GM23338 (cell line): ENCODE measurements around the gene POLA1. TPM values are rescaled to one million over a fixed set of nuclear protein-coding genes. Genes with fewer than 3 reads are reported as not detected.

Experiments
- ATAC-seq: fragments of 200-7000 bp; cut with Tn5 transposase; 3 replicates; pipeline ENCODE4 v1.9.1; 2020
- DNase-seq: peaks from one replicate; pipeline ENCODE4 v3.0.0-alpha.2; 2015; ENCODE audit warnings: low spot score
- H2AFZ ChIP-seq: fragments of 200-600 bp; sonication (generic); 2 replicates; pipeline ENCODE4 v1.8.0; 2016; ENCODE audit warnings: antibody characterized with exemption, mild to moderate bottlenecking, moderate library complexity
- H3F3A ChIP-seq: fragments of 200-600 bp; sonication (generic); replicated peaks from 2 replicates; pipeline ENCODE4 v1.8.0; 2017; ENCODE audit warnings: antibody characterized with exemption, mixed run types, low read depth
- H3K27ac ChIP-seq: fragments of 200-600 bp; sonication (generic); 2 replicates; pipeline ENCODE4 v1.6.1; 2016; ENCODE audit warnings: low read depth
- H3K27me3 ChIP-seq: fragments of 200-600 bp; sonication (generic); 2 replicates; pipeline ENCODE4 v1.8.0; 2016; ENCODE audit warnings: mild to moderate bottlenecking, mixed run types, moderate library complexity; ENCODE audit not compliant: insufficient read depth
- H3K36me3 ChIP-seq: fragments of 200-600 bp; sonication (generic); 2 replicates; pipeline ENCODE4 v1.8.0; 2016; ENCODE audit warnings: mild to moderate bottlenecking; ENCODE audit not compliant: insufficient read depth
- H3K4me1 ChIP-seq: fragments of 200-600 bp; sonication (generic); 2 replicates; pipeline ENCODE4 v1.8.0; 2016; ENCODE audit warnings: mild to moderate bottlenecking, moderate library complexity; ENCODE audit not compliant: insufficient read depth
- H3K4me2 ChIP-seq: fragments of 200-600 bp; sonication (generic); 2 replicates; pipeline ENCODE4 v1.7.1; 2017; ENCODE audit warnings: mixed run types
- H3K4me3 ChIP-seq: fragments of 200-600 bp; sonication (generic); 2 replicates; pipeline ENCODE4 v1.6.1; 2016; ENCODE audit warnings: mixed run types
- H3K79me2 ChIP-seq: fragments of 200-600 bp; sonication (generic); replicated peaks from 2 replicates; pipeline ENCODE4 v1.8.0; 2017; ENCODE audit warnings: mild to moderate bottlenecking; ENCODE audit not compliant: insufficient read depth
- H3K9me2 ChIP-seq: fragments of 200-600 bp; sonication (generic); 2 replicates; pipeline ENCODE4 v1.8.0; 2017; ENCODE audit not compliant: insufficient read depth
- H4K20me1 ChIP-seq: fragments of 200-600 bp; sonication (generic); replicated peaks from 2 replicates; pipeline ENCODE4 v1.8.0; 2017; ENCODE audit warnings: mild to moderate bottlenecking; ENCODE audit not compliant: insufficient read depth
- H3K27ac Mint-ChIP-seq: 2 replicates; pipeline ENCODE4 v1.8.0; 2020; ENCODE audit warnings: inconsistent platforms, mild to moderate bottlenecking, moderate library complexity, mixed read lengths
- H3K27me3 Mint-ChIP-seq: 3 replicates; pipeline ENCODE4 v1.8.0; 2022; ENCODE audit warnings: low read depth, mild to moderate bottlenecking, moderate library complexity, mixed read lengths, inconsistent platforms; ENCODE audit not compliant: insufficient read depth, poor library complexity
- H3K36me3 Mint-ChIP-seq: 3 replicates; pipeline ENCODE4 v1.8.0; 2021; ENCODE audit warnings: low read depth, mild to moderate bottlenecking, inconsistent platforms, moderate library complexity, mixed read lengths
- H3K4me1 Mint-ChIP-seq: 3 replicates; pipeline ENCODE4 v1.8.0; 2020; ENCODE audit warnings: mild to moderate bottlenecking, inconsistent platforms, mixed read lengths
- H3K4me3 Mint-ChIP-seq: 3 replicates; pipeline ENCODE4 v1.8.0; 2021; ENCODE audit warnings: moderate library complexity, mild to moderate bottlenecking, inconsistent platforms, mixed read lengths
- H3K9me3 Mint-ChIP-seq: 3 replicates; pipeline ENCODE4 v1.8.0; 2020; ENCODE audit warnings: moderate library complexity, mild to moderate bottlenecking, inconsistent platforms, mixed read lengths
- CREB1 ChIP-seq: fragments of 250-450 bp; sonication (Bioruptor Pico); IDR thresholded peaks from 2 replicates; pipeline ENCODE4 v1.5.0; 2020; ENCODE audit warnings: low read depth, mild to moderate bottlenecking, moderate library complexity
- CTCF ChIP-seq, 2 experiments: fragments of 200-600 bp in 1 of 2; sonication (generic) in 1 of 2; conservative IDR thresholded peaks; 2 replicates each; pipeline versions ENCODE4 v1.5.1 to v1.6.1; 2016 to 2017; ENCODE audit warnings: antibody characterized with exemption in 2 of 2, low read depth in 2 of 2, mild to moderate bottlenecking in 2 of 2, moderate library complexity in 1 of 2
- ETS1 ChIP-seq: IDR thresholded peaks from 2 replicates; pipeline ENCODE4 v1.6.1; 2016; ENCODE audit warnings: antibody characterized with exemption
- EZH2 ChIP-seq: fragments of 200-600 bp; sonication (generic); IDR thresholded peaks from one replicate; pipeline ENCODE4 v1.8.0; 2017; ENCODE audit warnings: antibody characterized with exemption, mild to moderate bottlenecking, low read depth; ENCODE audit not compliant: unreplicated experiment
- EZH2phosphoT487 ChIP-seq: fragments of 200-600 bp; sonication (generic); IDR thresholded peaks from one replicate; pipeline ENCODE4 v1.8.1; 2018; ENCODE audit warnings: antibody characterized with exemption; ENCODE audit not compliant: unreplicated experiment
- JUNB ChIP-seq: IDR thresholded peaks from one replicate; pipeline ENCODE4 v1.6.1; 2016; ENCODE audit warnings: antibody characterized with exemption; ENCODE audit not compliant: unreplicated experiment
- NANOG ChIP-seq: IDR thresholded peaks from 2 replicates; pipeline ENCODE4 v1.6.1; 2016; ENCODE audit warnings: antibody characterized with exemption, borderline replicate concordance
- POLR2AphosphoS5 ChIP-seq: IDR thresholded peaks from 2 replicates; pipeline ENCODE4 v1.6.1; 2016; ENCODE audit warnings: antibody characterized with exemption, low read depth
- REST ChIP-seq: IDR thresholded peaks from one replicate; pipeline ENCODE4 v1.6.1; 2018; ENCODE audit warnings: antibody characterized with exemption; ENCODE audit not compliant: unreplicated experiment
- STAT1 ChIP-seq: IDR thresholded peaks from one replicate; pipeline ENCODE4 v1.6.1; 2016; ENCODE audit warnings: antibody characterized with exemption; ENCODE audit not compliant: unreplicated experiment
- ZNF114 ChIP-seq: fragments of 250-450 bp; sonication (Bioruptor Pico); IDR thresholded peaks from 2 replicates; pipeline ENCODE4 v1.5.0; 2020; ENCODE audit warnings: mild to moderate bottlenecking, moderate library complexity
- ZNF331 ChIP-seq: fragments of 250-450 bp; sonication (Bioruptor Pico); IDR thresholded peaks from 2 replicates; pipeline ENCODE4 v1.5.0; 2020; ENCODE audit warnings: low read depth, mild to moderate bottlenecking, moderate library complexity
- ZNF462 ChIP-seq: fragments of 250-450 bp; sonication (Bioruptor Pico); IDR thresholded peaks from 2 replicates; pipeline ENCODE4 v1.5.0; 2020; ENCODE audit warnings: mild to moderate bottlenecking, moderate library complexity
- polyA plus RNA-seq: library from polyadenylated mRNA; unstranded; fragments of >200 nt; fragmentation: Nextera tagmentation; extraction: Ambion mirVana; gene quantifications from 2 replicates; pipeline ENCODE4 v1.2.1, GENCODE V29; 2016
- total RNA-seq: library from RNA; depleted of rRNA; stranded (reverse); fragments of >200 nt; shearing (Covaris generic); gene quantifications from 2 replicates; pipeline ENCODE4 v1.2.3, GENCODE V29; 2014

POLA1 gene
- total and polyA plus RNA-seq, 2 experiments from 2014 or later: 12.6 to 36.6 TPM

GRCh38 chrX:24963823-24964222 lies 270.1 kb downstream of the POLA1 start:
- peak; percentile 5 for DNase-seq
- peaks cover 19% of the 10 kb centered on the region for H3K4me1 Mint-ChIP-seq
- no peaks in the 10 kb centered on the region for H3K9me2 ChIP-seq
- no peaks in the 10 kb centered on the region; the same call in 2 of the 3 replicates for H3K36me3 Mint-ChIP-seq
- H3K4me1 ChIP-seq: peaks cover 9% of the 10 kb centered on the region; the same call in 1 of the 2 replicates
- no peaks in the 10 kb centered on the region for H3K27me3 ChIP-seq
- H3K4me2 ChIP-seq: 0 out of 2 replicates have a peak overlapping the region, but pooled peaks have one; percentile 35
- no peak; the same call in 2 of the 3 replicates for ATAC-seq
- H3K79me2 ChIP-seq: no peaks in the 10 kb centered on the region
- no peak overlapping the region for H3K4me3 ChIP-seq
- no peaks in the 10 kb centered on the region for H3K9me3 Mint-ChIP-seq
- no peak overlapping the region for H3K27ac Mint-ChIP-seq
- H4K20me1 ChIP-seq: no peaks in the 10 kb centered on the region
- H3K4me3 Mint-ChIP-seq: no peak overlapping the region
- TF ChIP-seq REST: no peak
- no peak for TF ChIP-seq ZNF114
- TF ChIP-seq STAT1: no peak
- TF ChIP-seq ETS1: no peak
- no peak for TF ChIP-seq ZNF462 (CRISPR knock-in tag)
- no peak for TF ChIP-seq CREB1
- TF ChIP-seq ZNF331 (CRISPR knock-in tag): no peak
- TF ChIP-seq POLR2AphosphoS5: no peak
- no peak for TF ChIP-seq CTCF (conservative IDR thresholded peaks at IDR 0.05; ENCODE audit: low read depth in 2 of 2)
- no peak for TF ChIP-seq NANOG
- TF ChIP-seq JUNB: no peak
- no peak for TF ChIP-seq EZH2phosphoT487
- TF ChIP-seq EZH2: no peak
- no peaks in the 10 kb centered on the region for H3K36me3 ChIP-seq
- H2AFZ ChIP-seq: no peak overlapping the region
- H3K27ac ChIP-seq: no peak overlapping the region
- H3K27me3 Mint-ChIP-seq: no peaks in the 10 kb centered on the region
- no peaks in the 10 kb centered on the region for H3F3A ChIP-seq
